WTC11 (cell line): ENCODE results near the gene MMAA. TPM values are rescaled to one million over a fixed set of nuclear protein-coding genes. Genes with fewer than 3 reads are reported as not detected.
"Not testable (repeated sequence)": the region's sequence is repeated elsewhere in the genome, so short reads cannot be mapped to it uniquely, and the experiment has no call there.

Experiments used
- ATAC-seq: fragments of 200-7000 bp; cut with Tn5 transposase; 2 replicates; pipeline ENCODE4 v1.10.0; 2021; ENCODE audit warnings: mild to moderate bottlenecking, moderate library complexity
- CTCF ChIA-PET: fragments of 300-600 bp; sonication (Branson Sonifier 250); formaldehyde crosslinking; loops from one replicate; lab custom pipeline; 2021; ENCODE audit warnings: antibody characterized with exemption; lab: Charles Lee
- POLR2A ChIA-PET: fragments of 350-600 bp; sonication (Branson Sonifier 250); formaldehyde crosslinking; loops from one replicate; lab custom pipeline; 2021; ENCODE audit warnings: antibody characterized with exemption; lab: Charles Lee
- DNase-seq: peaks from one replicate; pipeline ENCODE4 v3.0.0; 2021; ENCODE audit warnings: low spot score
- H3K27ac Mint-ChIP-seq: 2 replicates; pipeline ENCODE4 v1.8.0; 2021; ENCODE audit warnings: mixed read lengths
- H3K27me3 Mint-ChIP-seq: 2 replicates; pipeline ENCODE4 v1.8.0; 2021; ENCODE audit warnings: low read depth, mild to moderate bottlenecking, moderate library complexity, mixed read lengths
- H3K36me3 Mint-ChIP-seq: 2 replicates; pipeline ENCODE4 v1.8.0; 2021; ENCODE audit warnings: mixed read lengths
- H3K4me1 Mint-ChIP-seq: 2 replicates; pipeline ENCODE4 v1.8.0; 2022; ENCODE audit warnings: mixed read lengths
- H3K4me3 Mint-ChIP-seq: 2 replicates; pipeline ENCODE4 v1.8.0; 2021; ENCODE audit warnings: mild to moderate bottlenecking, moderate library complexity, mixed read lengths
- H3K9me3 Mint-ChIP-seq: 2 replicates; pipeline ENCODE4 v1.8.0; 2021; ENCODE audit warnings: mixed read lengths
- AR ChIP-seq: fragments of 250-450 bp; sonication (Bioruptor Pico); IDR thresholded peaks from 2 replicates; pipeline ENCODE4 v1.9.0; 2021; ENCODE audit warnings: mild to moderate bottlenecking
- ATF3 ChIP-seq: sonication (generic); formaldehyde crosslinking; conservative IDR thresholded peaks from 2 replicates; pipeline ENCODE4 v1.8.1; 2022; ENCODE audit warnings: mild to moderate bottlenecking, missing genetic modification reagents
- E2F1 ChIP-seq: sonication (generic); formaldehyde crosslinking; IDR thresholded peaks from 2 replicates; pipeline ENCODE4 v1.8.0; 2022; ENCODE audit warnings: mild to moderate bottlenecking, missing genetic modification reagents
- EMX1 ChIP-seq: fragments of 250-450 bp; sonication (Bioruptor Pico); IDR thresholded peaks from 2 replicates; pipeline ENCODE4 v1.8.0; 2021; ENCODE audit warnings: mild to moderate bottlenecking
- ETV6 ChIP-seq: sonication (generic); formaldehyde crosslinking; IDR thresholded peaks from 2 replicates; pipeline ENCODE4 v1.8.1; 2022; ENCODE audit warnings: mild to moderate bottlenecking, missing genetic modification reagents
- GTF2I ChIP-seq: fragments of 250-450 bp; sonication (Bioruptor Pico); conservative IDR thresholded peaks from 2 replicates; pipeline ENCODE4 v1.4.0; 2021; ENCODE audit warnings: mild to moderate bottlenecking
- IRF2 ChIP-seq: sonication (generic); formaldehyde crosslinking; IDR thresholded peaks from 2 replicates; pipeline ENCODE4 v1.8.0; 2022; ENCODE audit warnings: low read depth, missing genetic modification reagents, borderline replicate concordance
- NFYB ChIP-seq: sonication (generic); formaldehyde crosslinking; conservative IDR thresholded peaks from 2 replicates; pipeline ENCODE4 v1.8.0; 2022; ENCODE audit warnings: low read depth, missing genetic modification reagents
- PRDM15 ChIP-seq: sonication (generic); formaldehyde crosslinking; IDR thresholded peaks from 2 replicates; pipeline ENCODE4 v1.8.0; 2022; ENCODE audit warnings: missing genetic modification reagents
- SMAD3 ChIP-seq: sonication (generic); formaldehyde crosslinking; IDR thresholded peaks from 2 replicates; pipeline ENCODE4 v1.8.0; 2022; ENCODE audit warnings: missing genetic modification reagents, mild to moderate bottlenecking, borderline replicate concordance
- TEAD1 ChIP-seq: sonication (generic); formaldehyde crosslinking; IDR thresholded peaks from 2 replicates; pipeline ENCODE4 v1.8.0; 2022; ENCODE audit warnings: mild to moderate bottlenecking, missing genetic modification reagents
- USF1 ChIP-seq: sonication (generic); formaldehyde crosslinking; IDR thresholded peaks from 2 replicates; pipeline ENCODE4 v1.8.0; 2022; ENCODE audit warnings: mild to moderate bottlenecking, missing genetic modification reagents
- total RNA-seq: library from RNA; stranded (reverse); gene quantifications from 3 replicates; pipeline ENCODE4 v1.2.3, GENCODE V29; 2021

The MMAA gene
- total RNA-seq, 1 experiment from 2014 or later = 4.9 TPM

- TF ChIP-seq PRDM15 (CRISPR knock-in tag) (no peak), NFYB (CRISPR knock-in tag) (no peak), IRF2 (CRISPR knock-in tag) (no peak), TEAD1 (CRISPR knock-in tag) (no peak), SMAD3 (CRISPR knock-in tag) (no peak), AR (CRISPR knock-in tag) (no peak), GTF2I (CRISPR knock-in tag) (no peak)
- TF ChIP-seq, all 79 proteins: peak for 0
Observed at GRCh38 chr4:145690610-145691009, 71.4 kb downstream of the MMAA start (continued).

GRCh38 chr4:145691416-145691815, 72.2 kb downstream of the MMAA start:
- POLR2A ChIA-PET = interaction anchor here (0.6 kb wide), 1 partner anchor 550 kb away, joined by 4 read pairs; no protein-coding TSS in a partner anchor
- H3K27ac Mint-ChIP-seq, ATAC-seq, H3K27me3 Mint-ChIP-seq, DNase-seq, H3K4me3 Mint-ChIP-seq, CTCF ChIA-PET: not testable (repeated sequence)
- peaks cover 42% of the 10 kb centered on the region for H3K36me3 Mint-ChIP-seq
- peaks cover 40% of the 10 kb centered on the region for H3K9me3 Mint-ChIP-seq
- H3K4me1 Mint-ChIP-seq = peaks cover 19% of the 10 kb centered on the region

- ChIA-PET POLR2A (no interaction called here), CTCF (no interaction called here)
- Mint-ChIP-seq H3K9me3 (peaks cover 42% of the 10 kb centered on the region), H3K4me3 (no peak overlapping the region), H3K36me3 (peaks cover 47% of the 10 kb centered on the region), H3K27ac (no peak overlapping the region), H3K4me1 (peaks cover 12% of the 10 kb centered on the region), H3K27me3 (no peaks in the 10 kb centered on the region)
- ATAC-seq (no peak), DNase-seq (no peak)
- TF ChIP-seq ETV6 (CRISPR knock-in tag) (no peak), USF1 (no peak), EMX1 (CRISPR knock-in tag) (no peak), ATF3 (CRISPR knock-in tag) (no peak)
Observed at GRCh38 chr4:145694929-145695328, 75.7 kb downstream of the MMAA start.

- no peak overlapping the region for H3K27ac Mint-ChIP-seq
- H3K9me3 Mint-ChIP-seq = peaks cover 30% of the 10 kb centered on the region
- peaks cover 33% of the 10 kb centered on the region for H3K4me1 Mint-ChIP-seq
- TF ChIP-seq E2F1 = no peak
- ChIA-PET POLR2A (no interaction called here), CTCF (no interaction called here)
- H3K36me3 Mint-ChIP-seq = peaks cover 56% of the 10 kb centered on the region
- no peak overlapping the region for H3K4me3 Mint-ChIP-seq
- H3K27me3 Mint-ChIP-seq = no peaks in the 10 kb centered on the region
- ATAC-seq (no peak), DNase-seq (no peak)
Observed at GRCh38 chr4:145697332-145697731, 78.1 kb downstream of the MMAA start.
